ENCODE measurements around the gene ALKBH4. TPM values are rescaled to one million over a fixed set of nuclear protein-coding genes. Genes with fewer than 3 reads are reported as not detected.
A peak's percentile ranks its signal among the peaks of the same experiment; 100 is the strongest.

Gene ALKBH4
- total RNA-seq, 2 experiments from 2014 or later: 2.9 to 3.5 TPM

GRCh38 chr7:102418592-102418991 is 46.1 kb downstream of the ALKBH4 start:
- Histone ChIP-seq H3K4me1 (ENCODE audit: insufficient read depth, low read length) (peaks cover 62% of the 10 kb centered on the region), H3K27ac (ENCODE audit: low read depth in 1 of 2, low read length in 2 of 2) (no peak overlapping the region), H3K9me3 (ENCODE audit: control insufficient read depth in 1 of 2, insufficient read depth in 1 of 2, low read length in 2 of 2) (no peaks in the 10 kb centered on the region), H3K4me3 (ENCODE audit: low read length) (no peak overlapping the region), H3K36me3 (ENCODE audit: insufficient read depth, low read length) (peaks cover 11% of the 10 kb centered on the region), H3K27me3 (ENCODE audit: control insufficient read depth in 1 of 2, insufficient read depth in 2 of 2, low read length in 2 of 2) (no peaks in the 10 kb centered on the region)
- intact Hi-C loops (cut with DNase I, micrococcal nuclease): no loop called here
- POLR2A ChIA-PET: interaction anchor here (0.6 to 1.3 kb wide), 2 partner anchors 13 to 53 kb away, joined by 3 to 4 read pairs; no protein-coding TSS in a partner anchor
- TF ChIP-seq CTCF (IDR thresholded peaks at IDR 0.05): no peak
- CTCF ChIA-PET: interaction anchor here (1.0 kb wide), 1 partner anchor 32 kb away, joined by 4 read pairs; no protein-coding TSS in a partner anchor
- Mint-ChIP-seq H3K36me3 (ENCODE audit: low read depth) (peaks cover 57% of the 10 kb centered on the region), H3K9me3 (no peaks in the 10 kb centered on the region), H3K27me3 (no peaks in the 10 kb centered on the region), H3K27ac (peak overlapping the region; percentile 97), H3K4me1 (ENCODE audit: low read depth) (peaks cover 50% of the 10 kb centered on the region), H3K4me3 (peak overlapping the region; percentile 20)
- DNase-seq: no peak
- no peak for ATAC-seq (ENCODE audit: poor library complexity)

- CTCF ChIA-PET: no interaction called here
- peak overlapping the region; percentile 97 for H3K27ac Mint-ChIP-seq
- ATAC-seq (ENCODE audit: poor library complexity) (peak; percentile 65), DNase-seq (peak in 4 of 14 experiments; percentile 29 to 67 (median 64))
- intact Hi-C loops (cut with DNase I, micrococcal nuclease): loop anchor here in 1 of 2 experiments (1.0 to 2.0 kb wide), 2 partner anchors 9 to 16 kb away; partner anchors contain the start of gene ORAI2
- H3K27me3 Mint-ChIP-seq: no peaks in the 10 kb centered on the region
- Histone ChIP-seq H3K4me3 (ENCODE audit: low read length) (no peak overlapping the region), H3K36me3 (ENCODE audit: insufficient read depth, low read length) (peaks cover 16% of the 10 kb centered on the region), H3K27ac (ENCODE audit: low read depth in 1 of 2, low read length in 2 of 2) (peak overlapping the region; percentile 18 to 22), H3K27me3 (ENCODE audit: control insufficient read depth in 1 of 2, insufficient read depth in 2 of 2, low read length in 2 of 2) (no peaks in the 10 kb centered on the region), H3K4me1 (ENCODE audit: insufficient read depth, low read length) (peaks cover 70% of the 10 kb centered on the region), H3K9me3 (ENCODE audit: control insufficient read depth in 1 of 2, insufficient read depth in 1 of 2, low read length in 2 of 2) (no peaks in the 10 kb centered on the region)
- POLR2A ChIA-PET: interaction anchor here (0.8 to 4.4 kb wide), 5 partner anchors 9 to 33 kb away, joined by 4 to 111 read pairs (median 24); partner anchors contain the start of genes ORAI2 and PRKRIP1
- H3K9me3 Mint-ChIP-seq: no peaks in the 10 kb centered on the region
- H3K4me1 Mint-ChIP-seq (ENCODE audit: low read depth): peaks cover 59% of the 10 kb centered on the region
- TF ChIP-seq CTCF (IDR thresholded peaks at IDR 0.05): no peak
- H3K36me3 Mint-ChIP-seq (ENCODE audit: low read depth): peaks cover 65% of the 10 kb centered on the region
- H3K4me3 Mint-ChIP-seq: peak overlapping the region; percentile 62
Measured at GRCh38 chr7:102417105-102417504, 47.6 kb downstream of the ALKBH4 start.

GRCh38 chr7:102416406-102416805 is 48.3 kb downstream of the ALKBH4 start:
- TF ChIP-seq CTCF (IDR thresholded peaks at IDR 0.05): no peak

More at GRCh38 chr7:102416406-102416805, 48.3 kb downstream of the ALKBH4 start:
- intact Hi-C loops (cut with DNase I, micrococcal nuclease): loop anchor here in 1 of 2 experiments (2.0 kb wide), 1 partner anchor 16 kb away; the partner anchor contains the start of gene ORAI2
- Mint-ChIP-seq H3K27ac (peak overlapping the region; percentile 97), H3K4me1 (ENCODE audit: low read depth) (peaks cover 59% of the 10 kb centered on the region), H3K36me3 (ENCODE audit: low read depth) (peaks cover 68% of the 10 kb centered on the region), H3K4me3 (peak overlapping the region; percentile 81), H3K9me3 (no peaks in the 10 kb centered on the region), H3K27me3 (no peaks in the 10 kb centered on the region)
- DNase-seq (peak in 2 of 14 experiments; percentile 26 to 42), ATAC-seq (ENCODE audit: poor library complexity) (no peak)
- Histone ChIP-seq H3K27ac (ENCODE audit: low read depth in 1 of 2, low read length in 2 of 2) (peak overlapping the region; percentile 68 to 81), H3K36me3 (ENCODE audit: insufficient read depth, low read length) (peaks cover 13% of the 10 kb centered on the region), H3K27me3 (ENCODE audit: control insufficient read depth in 1 of 2, insufficient read depth in 2 of 2, low read length in 2 of 2) (no peaks in the 10 kb centered on the region), H3K4me3 (ENCODE audit: low read length) (no peak overlapping the region), H3K9me3 (ENCODE audit: control insufficient read depth in 1 of 2, insufficient read depth in 1 of 2, low read length in 2 of 2) (no peaks in the 10 kb centered on the region), H3K4me1 (ENCODE audit: insufficient read depth, low read length) (peaks cover 66% of the 10 kb centered on the region)
- ChIA-PET POLR2A (interaction anchor here (0.6 to 4.4 kb wide), 7 partner anchors 9 to 51 kb away, joined by 3 to 111 read pairs (median 14); partner anchors contain the start of genes ALKBH4, LRWD1, ORAI2 and PRKRIP1), CTCF (interaction anchor here (1.4 to 2.9 kb wide), 3 partner anchors 10 to 33 kb away, joined by 7 to 11 read pairs (median 9); no protein-coding TSS in a partner anchor)

Measured in CD4-positive, alpha-beta T cell (primary cell).